ENCODE data around the gene WDFY3.

GRCh38 chr4:84931961-84932360 lies 34.5 kb downstream of the WDFY3 start:
- TF ChIP-seq, protein P1, sequence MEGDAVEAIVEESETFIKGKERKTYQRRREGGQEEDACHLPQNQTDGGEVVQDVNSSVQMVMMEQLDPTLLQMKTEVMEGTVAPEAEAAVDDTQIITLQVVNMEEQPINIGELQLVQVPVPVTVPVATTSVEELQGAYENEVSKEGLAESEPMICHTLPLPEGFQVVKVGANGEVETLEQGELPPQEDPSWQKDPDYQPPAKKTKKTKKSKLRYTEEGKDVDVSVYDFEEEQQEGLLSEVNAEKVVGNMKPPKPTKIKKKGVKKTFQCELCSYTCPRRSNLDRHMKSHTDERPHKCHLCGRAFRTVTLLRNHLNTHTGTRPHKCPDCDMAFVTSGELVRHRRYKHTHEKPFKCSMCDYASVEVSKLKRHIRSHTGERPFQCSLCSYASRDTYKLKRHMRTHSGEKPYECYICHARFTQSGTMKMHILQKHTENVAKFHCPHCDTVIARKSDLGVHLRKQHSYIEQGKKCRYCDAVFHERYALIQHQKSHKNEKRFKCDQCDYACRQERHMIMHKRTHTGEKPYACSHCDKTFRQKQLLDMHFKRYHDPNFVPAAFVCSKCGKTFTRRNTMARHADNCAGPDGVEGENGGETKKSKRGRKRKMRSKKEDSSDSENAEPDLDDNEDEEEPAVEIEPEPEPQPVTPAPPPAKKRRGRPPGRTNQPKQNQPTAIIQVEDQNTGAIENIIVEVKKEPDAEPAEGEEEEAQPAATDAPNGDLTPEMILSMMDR (conservative IDR thresholded peaks at IDR 0.05), result no peak
- no peak for TF ChIP-seq ZFX (IDR thresholded peaks at IDR 0.05)

Data from C4-2B (cell line).